ENCODE data around the gene CLP1.

CLP1 gene

GRCh38 chr11:57657194-57658022 lies at the start of gene CLP1:
TSS of gene CLP1 (plus strand) at chr11:57657762. CDS start at chr11:57659477, 1,715 bp downstream.
- DNase-seq, result peak; percentile 93

- no peak for DNase-seq
These were observed 47.4 kb upstream of the CLP1 start for GRCh38 chr11:57610170-57610569.

- no peak for DNase-seq
These were observed 43.3 kb upstream of the CLP1 start for GRCh38 chr11:57614234-57614772.

GRCh38 chr11:57615308-57615707 lies 42.3 kb upstream of the CLP1 start:
- DNase-seq, result no peak

GRCh38 chr11:57616595-57616994 lies 41.0 kb upstream of the CLP1 start:
- DNase-seq, result no peak

GRCh38 chr11:57618438-57618837 lies 39.1 kb upstream of the CLP1 start:
- DNase-seq, result no peak

GRCh38 chr11:57619331-57619730 lies 38.2 kb upstream of the CLP1 start:
- DNase-seq, result no peak

GRCh38 chr11:57620467-57620866 lies 37.1 kb upstream of the CLP1 start:
- no peak for DNase-seq

- no peak for DNase-seq
These were observed 35.3 kb upstream of the CLP1 start for GRCh38 chr11:57622263-57622662.

GRCh38 chr11:57624864-57625263 lies 32.7 kb upstream of the CLP1 start:
- DNase-seq, result no peak

GRCh38 chr11:57626895-57627294 lies 30.7 kb upstream of the CLP1 start:
- no peak for DNase-seq

GRCh38 chr11:57630171-57630570 lies 27.4 kb upstream of the CLP1 start:
- no peak for DNase-seq

GRCh38 chr11:57632116-57632515 lies 25.4 kb upstream of the CLP1 start:
- DNase-seq, result no peak

GRCh38 chr11:57633394-57634070 lies 24.0 kb upstream of the CLP1 start:
- no peak for DNase-seq

- DNase-seq, result no peak
These were observed 23.3 kb upstream of the CLP1 start for GRCh38 chr11:57634311-57634710.

- no peak for DNase-seq
These were observed 22.3 kb upstream of the CLP1 start for GRCh38 chr11:57635246-57635645.

- DNase-seq, result no peak
These were observed 19.9 kb upstream of the CLP1 start for GRCh38 chr11:57637626-57638004.

GRCh38 chr11:57638005-57638781 lies 19.4 kb upstream of the CLP1 start:
- DNase-seq, result no peak

GRCh38 chr11:57638811-57639320 lies 18.7 kb upstream of the CLP1 start:
- DNase-seq, result no peak

GRCh38 chr11:57639321-57640067 lies 18.1 kb upstream of the CLP1 start:
- no peak for DNase-seq

- DNase-seq, result no peak
These were observed 17.3 kb upstream of the CLP1 start for GRCh38 chr11:57640068-57640800.
